ENCODE results near the gene AHRR.

AHRR gene

GRCh38 chr5:431001-431710, 109.6 kb downstream of the AHRR start:
- no peak for DNase-seq

- no peak for DNase-seq
Observed at GRCh38 chr5:431711-432050, 110.2 kb downstream of the AHRR start.

GRCh38 chr5:432201-432927, 110.8 kb downstream of the AHRR start:
- no peak for DNase-seq

GRCh38 chr5:432928-433791, 111.6 kb downstream of the AHRR start:
- no peak for DNase-seq

GRCh38 chr5:433836-434235, 112.3 kb downstream of the AHRR start:
- DNase-seq = no peak

- no peak for DNase-seq
Observed at GRCh38 chr5:434443-435146, 113.1 kb downstream of the AHRR start.

GRCh38 chr5:435156-435790, 113.8 kb downstream of the AHRR start:
- no peak for DNase-seq

- DNase-seq = no peak
Observed at GRCh38 chr5:435961-436640, 114.6 kb downstream of the AHRR start.

- DNase-seq = no peak
Observed at GRCh38 chr5:436641-436975, 115.1 kb downstream of the AHRR start.

- no peak for DNase-seq
Observed at GRCh38 chr5:437281-437771, 115.8 kb downstream of the AHRR start.

- DNase-seq = no peak
Observed at GRCh38 chr5:438481-438981, 117.0 kb downstream of the AHRR start.

- DNase-seq = no peak
Observed at GRCh38 chr5:439181-439580, 117.7 kb downstream of the AHRR start.

GRCh38 chr5:439636-440035, 118.1 kb downstream of the AHRR start:
- DNase-seq = no peak

GRCh38 chr5:440401-441201, 119.1 kb downstream of the AHRR start:
- DNase-seq = peak; percentile 80

GRCh38 chr5:441996-442334, 120.5 kb downstream of the AHRR start:
- DNase-seq = no peak

GRCh38 chr5:442335-443238, 121.1 kb downstream of the AHRR start, which contains the start of gene EXOC3:
EXOC3 (plus strand) TSS chr5:443176; CDS start chr5:446206, 3,030 bp downstream.
- DNase-seq = peak; percentile 15

- DNase-seq = no peak
Observed at GRCh38 chr5:443239-444151, 122.0 kb downstream of the AHRR start.

- no peak for DNase-seq
Observed at GRCh38 chr5:444226-444625, 122.7 kb downstream of the AHRR start.

GRCh38 chr5:445591-445990, 124.1 kb downstream of the AHRR start:
- no peak for DNase-seq
